ENCODE data around the gene AOX1. TPM values are rescaled to one million over a fixed set of nuclear protein-coding genes. Genes with fewer than 3 reads are reported as not detected.

The AOX1 gene
- total RNA-seq, 1 experiment from 2014 or later = 3.0 TPM

GRCh38 chr2:200673191-200673590, 87.4 kb downstream of the AOX1 start:
- intact Hi-C loops (cut with micrococcal nuclease; ENCODE audit: unreplicated experiment) (no loop called here), in situ Hi-C loops (cut with HindIII; ENCODE audit: low pct_unique_long_range_greater_than_20kb, low sequenced_read_pairs) (no loop called here)
- H3K9me3 ChIP-seq (ENCODE audit: control insufficient read depth, insufficient read depth, low read depth, low read length) = no peaks in the 10 kb centered on the region
- H3K36me3 ChIP-seq (ENCODE audit: control insufficient read depth, insufficient read depth, low read length) = no peaks in the 10 kb centered on the region
- H3K4me3 ChIP-seq (ENCODE audit: low read depth in 2 of 2, low read length in 2 of 2) = no peak overlapping the region
- H3K4me1 ChIP-seq (ENCODE audit: control insufficient read depth, insufficient read depth, low read length) = no peaks in the 10 kb centered on the region
- CTCF ChIA-PET = no interaction called here
- ATAC-seq (no peak), DNase-seq (ENCODE audit: low read depth, low spot score) (no peak)
- H3K27ac ChIP-seq (ENCODE audit: low read length) = no peak overlapping the region
- TF ChIP-seq CTCF (IDR thresholded peaks at IDR 0.05) (no peak), POLR2AphosphoS5 (IDR thresholded peaks at IDR 0.05; ENCODE audit: low read depth, low read length) (no peak), SIN3A (IDR thresholded peaks at IDR 0.05; ENCODE audit: borderline replicate concordance, insufficient read depth, low read depth, low read length) (no peak), TCF7L2 (IDR thresholded peaks at IDR 0.05; ENCODE audit: low read depth, low read length) (no peak), REST (IDR thresholded peaks at IDR 0.05; ENCODE audit: insufficient read depth in 1 of 2, low read depth in 2 of 2, low read length in 1 of 2) (no peak)
- no TSS peak for BruUV-seq (replicated peaks)
- no peaks in the 10 kb centered on the region for H3K27me3 ChIP-seq (ENCODE audit: control insufficient read depth, insufficient read depth, low read length)
- POLR2A ChIA-PET = no interaction called here

- TF ChIP-seq POLR2AphosphoS5 (IDR thresholded peaks at IDR 0.05; ENCODE audit: low read depth, low read length) (no peak), CTCF (IDR thresholded peaks at IDR 0.05) (no peak), REST (IDR thresholded peaks at IDR 0.05; ENCODE audit: insufficient read depth in 1 of 2, low read depth in 2 of 2, low read length in 1 of 2) (no peak), TCF7L2 (IDR thresholded peaks at IDR 0.05; ENCODE audit: low read depth, low read length) (no peak), SIN3A (IDR thresholded peaks at IDR 0.05; ENCODE audit: borderline replicate concordance, insufficient read depth, low read depth, low read length) (no peak)
- in situ Hi-C loops (cut with HindIII; ENCODE audit: low pct_unique_long_range_greater_than_20kb, low sequenced_read_pairs) (no loop called here), intact Hi-C loops (cut with micrococcal nuclease; ENCODE audit: unreplicated experiment) (no loop called here)
- no peak for DNase-seq (ENCODE audit: low read depth, low spot score)
- Histone ChIP-seq H3K27ac (ENCODE audit: low read length) (no peak overlapping the region), H3K4me1 (ENCODE audit: control insufficient read depth, insufficient read depth, low read length) (no peaks in the 10 kb centered on the region), H3K27me3 (ENCODE audit: control insufficient read depth, insufficient read depth, low read length) (no peaks in the 10 kb centered on the region), H3K4me3 (ENCODE audit: low read depth in 2 of 2, low read length in 2 of 2) (no peak overlapping the region), H3K36me3 (ENCODE audit: control insufficient read depth, insufficient read depth, low read length) (no peaks in the 10 kb centered on the region), H3K9me3 (ENCODE audit: control insufficient read depth, insufficient read depth, low read depth, low read length) (no peaks in the 10 kb centered on the region)
- CTCF ChIA-PET = no interaction called here
- POLR2A ChIA-PET = no interaction called here
- no peak for ATAC-seq
- no TSS peak for BruUV-seq (replicated peaks)
Measured at GRCh38 chr2:200674837-200675236, 89.0 kb downstream of the AOX1 start.

Measured in Panc1 (cell line).